SK-N-SH (cell line): ENCODE measurements around the gene UBE2C.

Experiments
- EP300 ChIP-seq, 2 experiments: IDR thresholded peaks; 2 replicates each; pipeline versions ENCODE4 v1.4.0 to v1.6.1; 2012; ENCODE audit warnings: borderline replicate concordance in 1 of 2, low read depth in 1 of 2, low read length in 1 of 2
- GATA2 ChIP-seq: sonication (generic); formaldehyde crosslinking; IDR thresholded peaks from 2 replicates; pipeline ENCODE4 v1.5.0; 2020; ENCODE audit warnings: mild to moderate bottlenecking, missing genetic modification reagents
- MXI1 ChIP-seq: IDR thresholded peaks from 2 replicates; pipeline ENCODE4 v1.6.1; 2012; ENCODE audit warnings: mild to moderate bottlenecking, low read depth, low read length, improper control_type of control experiment
- NFIC ChIP-seq: IDR thresholded peaks from 2 replicates; pipeline ENCODE4 v1.4.0; 2012; ENCODE audit warnings: borderline replicate concordance
- POLR2AphosphoS5 ChIP-seq: IDR thresholded peaks from 2 replicates; pipeline ENCODE4 v1.6.1; 2012; ENCODE audit warnings: low read depth, low read length
- RCOR1 ChIP-seq: fragments of 150-350 bp; IDR thresholded peaks from 2 replicates; pipeline ENCODE4 v1.6.1; 2017; ENCODE audit warnings: antibody characterized with exemption, low read length
- TEAD4 ChIP-seq: IDR thresholded peaks from 2 replicates; pipeline ENCODE4 v1.4.0; 2012; ENCODE audit warnings: mild to moderate bottlenecking, borderline replicate concordance; ENCODE audit not compliant: insufficient read depth
- USF2 ChIP-seq: fragments of 150-350 bp; IDR thresholded peaks from 2 replicates; pipeline ENCODE4 v1.6.1; 2017; ENCODE audit warnings: antibody characterized with exemption, low read length, low read depth, borderline replicate concordance
- TF ChIP-seq, protein P1 (sequence below): fragments of 200-600 bp; sonication (generic); IDR thresholded peaks from 2 replicates; pipeline ENCODE4 v1.6.1; 2017; ENCODE audit warnings: antibody characterized with exemption, mild to moderate bottlenecking, moderate library complexity
- TF ChIP-seq, protein P2 (sequence below): IDR thresholded peaks from 2 replicates; pipeline ENCODE4 v1.4.0; 2012; ENCODE audit warnings: low read depth
- TF ChIP-seq, protein P3 (sequence below): IDR thresholded peaks from 2 replicates; pipeline ENCODE4; 2012

DNA sequence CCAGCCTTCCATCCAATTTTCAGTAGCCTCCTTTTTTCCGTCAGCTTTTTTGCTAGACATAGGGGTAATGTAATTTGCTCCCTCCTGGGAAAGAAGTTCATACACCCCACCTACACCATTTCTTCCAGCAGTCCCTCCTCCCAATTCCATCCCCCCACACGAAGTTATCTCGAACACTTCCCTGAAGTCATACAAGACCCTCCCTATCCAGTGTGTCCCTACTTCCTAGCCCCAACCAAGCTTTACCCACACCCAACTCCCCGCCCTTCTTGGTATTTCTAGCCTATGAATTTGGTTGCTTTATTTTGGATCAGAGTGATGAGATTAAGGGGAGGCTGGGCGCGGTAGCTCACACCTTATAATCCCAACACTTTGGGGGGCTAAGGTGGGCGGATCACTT is 1.0 kb downstream of the UBE2C start:
- TF ChIP-seq TEAD4 (no peak), POLR2AphosphoS5 (no peak), NFIC (no peak), GATA2 (CRISPR knock-in tag) (no peak), MXI1 (no peak), EP300 (IDR thresholded peaks at IDR 0.05; ENCODE audit: borderline replicate concordance in 1 of 2, low read depth in 1 of 2, low read length in 1 of 2) (no peak), RCOR1 (no peak), USF2 (no peak)
- TF ChIP-seq, protein P1, sequence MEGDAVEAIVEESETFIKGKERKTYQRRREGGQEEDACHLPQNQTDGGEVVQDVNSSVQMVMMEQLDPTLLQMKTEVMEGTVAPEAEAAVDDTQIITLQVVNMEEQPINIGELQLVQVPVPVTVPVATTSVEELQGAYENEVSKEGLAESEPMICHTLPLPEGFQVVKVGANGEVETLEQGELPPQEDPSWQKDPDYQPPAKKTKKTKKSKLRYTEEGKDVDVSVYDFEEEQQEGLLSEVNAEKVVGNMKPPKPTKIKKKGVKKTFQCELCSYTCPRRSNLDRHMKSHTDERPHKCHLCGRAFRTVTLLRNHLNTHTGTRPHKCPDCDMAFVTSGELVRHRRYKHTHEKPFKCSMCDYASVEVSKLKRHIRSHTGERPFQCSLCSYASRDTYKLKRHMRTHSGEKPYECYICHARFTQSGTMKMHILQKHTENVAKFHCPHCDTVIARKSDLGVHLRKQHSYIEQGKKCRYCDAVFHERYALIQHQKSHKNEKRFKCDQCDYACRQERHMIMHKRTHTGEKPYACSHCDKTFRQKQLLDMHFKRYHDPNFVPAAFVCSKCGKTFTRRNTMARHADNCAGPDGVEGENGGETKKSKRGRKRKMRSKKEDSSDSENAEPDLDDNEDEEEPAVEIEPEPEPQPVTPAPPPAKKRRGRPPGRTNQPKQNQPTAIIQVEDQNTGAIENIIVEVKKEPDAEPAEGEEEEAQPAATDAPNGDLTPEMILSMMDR = no peak
- TF ChIP-seq, protein P2, sequence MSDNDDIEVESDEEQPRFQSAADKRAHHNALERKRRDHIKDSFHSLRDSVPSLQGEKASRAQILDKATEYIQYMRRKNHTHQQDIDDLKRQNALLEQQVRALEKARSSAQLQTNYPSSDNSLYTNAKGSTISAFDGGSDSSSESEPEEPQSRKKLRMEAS = no peak
- TF ChIP-seq, protein P3, sequence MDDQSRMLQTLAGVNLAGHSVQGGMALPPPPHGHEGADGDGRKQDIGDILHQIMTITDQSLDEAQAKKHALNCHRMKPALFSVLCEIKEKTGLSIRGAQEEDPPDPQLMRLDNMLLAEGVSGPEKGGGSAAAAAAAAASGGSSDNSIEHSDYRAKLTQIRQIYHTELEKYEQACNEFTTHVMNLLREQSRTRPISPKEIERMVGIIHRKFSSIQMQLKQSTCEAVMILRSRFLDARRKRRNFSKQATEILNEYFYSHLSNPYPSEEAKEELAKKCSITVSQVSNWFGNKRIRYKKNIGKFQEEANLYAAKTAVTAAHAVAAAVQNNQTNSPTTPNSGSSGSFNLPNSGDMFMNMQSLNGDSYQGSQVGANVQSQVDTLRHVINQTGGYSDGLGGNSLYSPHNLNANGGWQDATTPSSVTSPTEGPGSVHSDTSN = no peak
